Left ventricle myocardium inferior (tissue), 1 donor: ENCODE results near the gene SLC29A2. TPM values are rescaled to one million over a fixed set of nuclear protein-coding genes. Genes with fewer than 3 reads are reported as not detected.
"Not testable (repeated sequence)": the region's sequence is repeated elsewhere in the genome, so short reads cannot be mapped to it uniquely, and the experiment has no call there.

Experiments
- DNase-seq: peaks from one replicate; pipeline ENCODE4 v3.0.0-alpha.2; 2020
- H3K27ac ChIP-seq: fragments of 200-600 bp; replicated peaks from 2 replicates; pipeline ENCODE4 v1.8.0; 2021
- H3K27me3 ChIP-seq: fragments of 200-600 bp; 2 replicates; pipeline ENCODE4 v1.8.0; 2021; ENCODE audit warnings: low read depth
- H3K36me3 ChIP-seq: fragments of 200-600 bp; 2 replicates; pipeline ENCODE4 v1.8.0; 2021
- H3K4me1 ChIP-seq: fragments of 200-600 bp; 2 replicates; pipeline ENCODE4 v1.8.0; 2021
- H3K4me3 ChIP-seq: fragments of 200-600 bp; 2 replicates; pipeline ENCODE4 v1.8.0; 2021; ENCODE audit warnings: mild to moderate bottlenecking, moderate library complexity
- H3K9me3 ChIP-seq: fragments of 200-600 bp; replicated peaks from 2 replicates; pipeline ENCODE4 v1.8.0; 2021
- intact Hi-C: fragments of 100-400 bp; cut with micrococcal nuclease; formaldehyde crosslinking; loops from one replicate; pipeline ENCODE4 v1.11.0; 2022
- total RNA-seq: library from RNA; stranded (reverse); fragmentation: NEBNext Ultra II Directional; extraction: Animal tissue kit (Norgen Biotek cat#: 25700); gene quantifications from one replicate; pipeline ENCODE4 v1.2.1, GENCODE V29; 2021
- TF ChIP-seq, protein P1 (sequence below): fragments of 200-600 bp; IDR thresholded peaks from 2 replicates; pipeline ENCODE4 v1.8.0; 2021; ENCODE audit warnings: antibody characterized with exemption, mild to moderate bottlenecking, borderline replicate concordance
- donor health status: DM: no; HTN: yes; CAD: no; lungs with severe emphysema.

The SLC29A2 gene
- total RNA-seq, 1 donor from 2014 or later: 14.6 TPM

DNA sequence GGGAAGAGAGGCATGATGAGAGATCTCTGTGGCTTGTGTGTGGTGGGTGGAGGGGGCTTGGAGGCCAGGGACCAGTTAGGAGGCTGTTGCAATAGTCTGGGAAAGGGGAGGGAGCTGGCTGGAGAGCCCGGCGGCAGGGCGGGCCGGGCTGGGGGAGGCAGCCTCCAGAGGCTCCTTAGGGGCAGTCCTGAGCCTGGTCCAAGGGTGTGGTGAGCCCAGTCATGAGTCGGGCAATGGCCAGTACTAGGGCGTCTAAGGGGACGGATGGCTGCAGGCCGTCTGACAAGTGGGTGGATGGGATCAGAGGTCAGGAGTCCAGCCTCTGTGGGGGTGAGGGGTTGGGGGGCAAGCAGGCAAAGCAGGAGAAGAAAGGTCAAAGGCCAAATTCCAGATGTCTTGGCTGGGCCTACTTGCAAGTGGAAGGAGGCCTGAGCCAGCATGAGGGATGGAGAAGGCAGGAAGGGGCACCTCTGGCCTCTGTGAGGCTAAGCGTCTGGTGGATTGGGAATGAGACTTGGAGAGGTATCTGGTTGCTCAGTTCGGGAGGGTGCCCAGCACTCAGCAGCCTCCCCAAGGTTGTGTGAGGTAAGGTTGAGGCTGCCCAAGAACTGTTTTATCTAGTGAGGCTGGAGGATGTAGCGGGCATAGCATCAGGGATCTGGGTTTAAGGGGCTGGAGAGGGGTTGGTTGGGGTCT is 48.7 kb downstream of the SLC29A2 start:
- Histone ChIP-seq H3K27me3 (no peaks in the 10 kb centered on the region), H3K4me1 (peaks cover 51% of the 10 kb centered on the region), H3K36me3 (no peaks in the 10 kb centered on the region), H3K9me3 (no peaks in the 10 kb centered on the region), H3K27ac (peak overlapping the region; percentile 53), H3K4me3 (no peak overlapping the region)
- intact Hi-C loops: no loop called here
- TF ChIP-seq, protein P1, sequence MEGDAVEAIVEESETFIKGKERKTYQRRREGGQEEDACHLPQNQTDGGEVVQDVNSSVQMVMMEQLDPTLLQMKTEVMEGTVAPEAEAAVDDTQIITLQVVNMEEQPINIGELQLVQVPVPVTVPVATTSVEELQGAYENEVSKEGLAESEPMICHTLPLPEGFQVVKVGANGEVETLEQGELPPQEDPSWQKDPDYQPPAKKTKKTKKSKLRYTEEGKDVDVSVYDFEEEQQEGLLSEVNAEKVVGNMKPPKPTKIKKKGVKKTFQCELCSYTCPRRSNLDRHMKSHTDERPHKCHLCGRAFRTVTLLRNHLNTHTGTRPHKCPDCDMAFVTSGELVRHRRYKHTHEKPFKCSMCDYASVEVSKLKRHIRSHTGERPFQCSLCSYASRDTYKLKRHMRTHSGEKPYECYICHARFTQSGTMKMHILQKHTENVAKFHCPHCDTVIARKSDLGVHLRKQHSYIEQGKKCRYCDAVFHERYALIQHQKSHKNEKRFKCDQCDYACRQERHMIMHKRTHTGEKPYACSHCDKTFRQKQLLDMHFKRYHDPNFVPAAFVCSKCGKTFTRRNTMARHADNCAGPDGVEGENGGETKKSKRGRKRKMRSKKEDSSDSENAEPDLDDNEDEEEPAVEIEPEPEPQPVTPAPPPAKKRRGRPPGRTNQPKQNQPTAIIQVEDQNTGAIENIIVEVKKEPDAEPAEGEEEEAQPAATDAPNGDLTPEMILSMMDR: no peak
- DNase-seq: peak; percentile 75

DNA sequence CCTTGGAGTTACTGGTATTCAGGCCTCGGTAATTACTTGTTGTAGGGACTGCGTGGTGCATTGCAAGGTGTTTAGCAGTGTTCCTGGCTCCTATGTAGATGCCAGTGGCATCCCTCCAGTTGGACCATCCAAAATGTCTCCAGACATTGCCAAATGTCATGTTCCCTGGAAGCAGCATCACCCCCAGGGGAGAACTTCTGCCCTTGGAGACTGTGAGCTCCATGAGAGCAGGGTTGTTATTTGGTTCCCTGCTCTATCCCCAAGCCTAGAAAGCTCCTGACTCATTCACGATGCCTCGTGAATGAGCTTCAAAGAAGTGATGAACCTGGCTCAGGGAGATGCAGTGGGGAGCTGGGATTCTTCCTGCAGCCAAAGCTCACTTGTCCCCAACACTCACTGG is 50.0 kb downstream of the SLC29A2 start:
- intact Hi-C loops: no loop called here
- H3K9me3 ChIP-seq: no peaks in the 10 kb centered on the region
- H3K36me3 ChIP-seq: no peaks in the 10 kb centered on the region
- no peak for DNase-seq
- H3K27ac ChIP-seq: peak overlapping the region; percentile 53
- H3K27me3 ChIP-seq: no peaks in the 10 kb centered on the region
- TF ChIP-seq, protein P1: no peak
- no peak overlapping the region for H3K4me3 ChIP-seq
- H3K4me1 ChIP-seq: peaks cover 51% of the 10 kb centered on the region

DNA sequence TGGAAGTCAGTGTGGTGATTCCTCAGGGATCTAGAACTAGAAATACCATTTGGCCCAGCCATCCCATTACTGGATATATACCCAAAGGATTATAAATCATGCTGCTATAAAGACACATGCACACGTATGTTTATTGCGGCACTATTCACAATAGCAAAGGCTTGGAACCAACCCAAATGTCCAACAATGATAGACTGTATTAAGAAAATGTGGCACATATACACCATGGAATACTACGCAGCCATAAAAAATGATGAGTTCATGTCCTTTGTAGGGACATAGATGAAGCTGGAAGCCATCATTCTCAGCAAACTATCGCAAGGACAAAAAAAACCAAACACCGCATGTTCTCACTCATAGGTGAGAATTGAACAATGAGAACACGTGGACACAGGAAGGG is 50.8 kb downstream of the SLC29A2 start:
- DNase-seq, H3K27ac ChIP-seq, H3K9me3 ChIP-seq, intact Hi-C loops, H3K4me3 ChIP-seq, H3K27me3 ChIP-seq, H3K36me3 ChIP-seq: not testable (repeated sequence)
- peaks cover 49% of the 10 kb centered on the region for H3K4me1 ChIP-seq

DNA sequence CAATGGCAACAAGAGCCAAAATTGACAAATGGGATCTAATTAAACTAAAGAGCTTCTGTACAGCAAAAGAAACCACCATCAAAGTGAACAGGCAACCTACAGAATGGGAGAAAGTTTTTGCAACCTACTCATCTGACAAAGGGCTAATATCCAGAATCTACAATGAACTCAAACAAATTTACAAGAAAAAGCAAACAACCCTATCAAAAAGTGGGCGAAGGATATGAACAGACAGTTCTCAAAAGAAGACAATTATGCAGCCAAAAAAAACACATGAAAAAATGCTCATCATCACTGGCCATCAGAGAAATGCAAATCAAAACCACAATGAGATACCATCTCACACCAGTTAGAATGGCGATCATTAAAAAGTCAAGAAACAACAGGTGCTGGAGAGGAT is 51.3 kb downstream of the SLC29A2 start:
- H3K4me3 ChIP-seq, H3K36me3 ChIP-seq, H3K27ac ChIP-seq, DNase-seq, H3K9me3 ChIP-seq, H3K27me3 ChIP-seq, intact Hi-C loops: not testable (repeated sequence)
- H3K4me1 ChIP-seq: peaks cover 45% of the 10 kb centered on the region

- peak overlapping the region; percentile 92 for H3K27ac ChIP-seq
- DNase-seq: no peak
- no peaks in the 10 kb centered on the region for H3K9me3 ChIP-seq
- H3K36me3 ChIP-seq: no peaks in the 10 kb centered on the region
- TF ChIP-seq, protein P1: no peak
- H3K4me3 ChIP-seq: no peak overlapping the region
- intact Hi-C loops: no loop called here
- no peaks in the 10 kb centered on the region for H3K27me3 ChIP-seq
- H3K4me1 ChIP-seq: peaks cover 57% of the 10 kb centered on the region
Observed at GRCh38 chr11:66318600-66318970, 53.0 kb downstream of the SLC29A2 start.

GRCh38 chr11:66317723-66318599 is 53.6 kb downstream of the SLC29A2 start:
- peak overlapping the region; percentile 92 for H3K27ac ChIP-seq
- intact Hi-C loops: no loop called here
- peaks cover 63% of the 10 kb centered on the region for H3K4me1 ChIP-seq
- H3K9me3 ChIP-seq: no peaks in the 10 kb centered on the region
- no peaks in the 10 kb centered on the region for H3K36me3 ChIP-seq
- DNase-seq: peak; percentile 60
- H3K4me3 ChIP-seq: peak overlapping the region; percentile 73
- TF ChIP-seq, protein P1: no peak
- no peaks in the 10 kb centered on the region for H3K27me3 ChIP-seq
